T-helper 1 cell treated with Interleukin-12 subunit alpha and Interleukin-12 subunit beta and Interleukin-4 antibody, amounts not matched to agents 30 μg/mL and 1 μg/mL, for 36 hours (primary cell): ENCODE measurements around the gene DENND2D.
A peak's percentile ranks its signal among the peaks of the same experiment; 100 is the strongest.

Experiments used
- H3K27ac Mint-ChIP-seq: one replicate; pipeline ENCODE4 v1.8.0; 2021; ENCODE audit warnings: mild to moderate bottlenecking, mixed read lengths
- H3K27me3 Mint-ChIP-seq: one replicate; pipeline ENCODE4 v1.8.0; 2021; ENCODE audit warnings: low read depth, mixed read lengths
- H3K36me3 Mint-ChIP-seq: one replicate; pipeline ENCODE4 v1.8.0; 2021; ENCODE audit warnings: low read depth, mixed read lengths
- H3K4me1 Mint-ChIP-seq: one replicate; pipeline ENCODE4 v1.8.0; 2021; ENCODE audit warnings: low read depth, mixed read lengths
- H3K4me3 Mint-ChIP-seq: one replicate; pipeline ENCODE4 v1.8.0; 2021; ENCODE audit warnings: mild to moderate bottlenecking, moderate library complexity, mixed read lengths
- H3K9me3 Mint-ChIP-seq: one replicate; pipeline ENCODE4 v1.8.0; 2021; ENCODE audit warnings: mixed read lengths

The DENND2D gene

DNA sequence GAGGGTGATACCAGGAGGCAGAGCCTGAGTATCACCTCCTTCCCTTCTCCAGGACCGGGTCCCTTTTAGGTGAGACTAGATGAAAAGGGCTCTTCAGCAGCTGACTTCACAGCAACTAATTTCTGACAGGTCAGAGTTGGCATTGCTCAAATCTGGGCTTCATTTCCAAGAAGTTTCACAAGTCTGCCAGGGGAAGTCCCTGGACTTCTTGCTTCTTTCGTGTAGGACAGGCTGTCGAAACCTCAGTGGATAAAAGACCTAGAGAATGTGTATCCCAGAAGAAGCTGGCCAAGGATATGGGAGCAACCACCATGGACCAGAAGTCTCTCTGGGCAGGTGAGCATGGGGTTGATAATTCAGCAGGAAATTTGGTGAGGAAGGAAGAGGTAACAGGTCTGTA lies 27.0 kb upstream of the DENND2D start, which contains the start of gene CHI3L2:
CHI3L2 (plus strand) TSS at position 280 of the 400 bp plus-strand sequence; CDS start at position 297, 17 bp downstream.
- H3K9me3 Mint-ChIP-seq: no peaks in the 10 kb centered on the region
- peak within 1 kb of the TSS; percentile 16 for H3K4me3 Mint-ChIP-seq
- peak within 1 kb of the TSS; percentile 33 for H3K27ac Mint-ChIP-seq
- H3K27me3 Mint-ChIP-seq: no peaks in the 10 kb centered on the region
- H3K36me3 Mint-ChIP-seq: peaks cover 2% of the 10 kb centered on the region
- H3K4me1 Mint-ChIP-seq: peaks cover 64% of the 10 kb centered on the region

DNA sequence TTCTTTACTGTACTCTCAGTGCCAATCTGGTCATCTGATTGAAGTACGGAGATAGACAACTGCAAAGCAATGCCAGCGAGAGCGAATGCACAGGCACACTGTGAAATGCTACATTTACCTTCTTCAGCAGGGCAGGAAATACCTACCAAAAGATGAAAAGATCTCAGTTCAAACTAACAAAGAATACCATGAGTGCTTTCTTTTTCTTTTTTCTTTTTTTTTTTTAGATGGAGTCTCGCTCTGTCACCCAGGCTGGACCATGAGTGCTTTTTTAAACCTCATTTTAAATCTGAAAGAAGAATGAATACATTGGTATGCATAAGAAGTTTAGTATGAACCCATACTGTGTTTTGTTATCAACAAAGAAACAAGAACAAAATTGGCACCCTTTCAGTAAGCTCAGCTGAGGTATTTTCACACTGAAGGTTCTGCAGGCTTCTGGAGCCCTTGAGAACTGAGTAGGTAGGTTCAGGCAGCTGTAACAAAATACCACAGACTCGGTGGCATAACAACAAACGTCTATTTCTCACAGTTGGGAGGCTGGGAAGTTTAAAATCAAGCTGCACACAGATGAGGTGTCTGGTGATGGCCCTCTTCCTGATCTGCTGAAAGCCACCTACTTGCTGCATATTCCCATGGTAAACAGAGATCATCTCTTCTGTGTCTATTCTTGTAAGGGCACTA lies 25.4 kb upstream of the DENND2D start:
- H3K4me1 Mint-ChIP-seq: peaks cover 68% of the 10 kb centered on the region
- H3K27ac Mint-ChIP-seq: peak overlapping the region; percentile 78
- peaks cover 2% of the 10 kb centered on the region for H3K36me3 Mint-ChIP-seq
- no peaks in the 10 kb centered on the region for H3K27me3 Mint-ChIP-seq
- peak overlapping the region; percentile 56 for H3K4me3 Mint-ChIP-seq
- no peaks in the 10 kb centered on the region for H3K9me3 Mint-ChIP-seq

DNA sequence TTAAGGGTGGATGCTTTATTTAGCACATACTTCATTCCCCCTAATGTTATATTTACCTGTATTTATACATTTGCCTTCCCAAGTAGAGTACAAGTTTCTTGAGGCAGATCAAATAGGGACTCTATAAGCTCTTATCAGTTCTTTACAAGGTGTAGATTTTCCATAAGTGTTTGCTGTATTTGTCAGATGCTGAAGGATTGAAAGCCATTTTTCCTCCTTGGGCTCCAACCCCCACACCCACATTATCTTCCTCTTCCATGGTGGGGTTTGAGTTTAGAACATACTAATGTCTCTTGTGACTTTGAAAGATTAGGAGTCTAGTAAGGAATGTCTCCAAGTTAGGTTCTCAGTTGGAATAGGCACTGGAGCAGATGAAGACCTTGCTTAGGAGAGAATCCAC lies 24.6 kb upstream of the DENND2D start:
- no peaks in the 10 kb centered on the region for H3K27me3 Mint-ChIP-seq
- peak overlapping the region; percentile 78 for H3K27ac Mint-ChIP-seq
- no peaks in the 10 kb centered on the region for H3K9me3 Mint-ChIP-seq
- H3K4me1 Mint-ChIP-seq: peaks cover 71% of the 10 kb centered on the region
- peak overlapping the region; percentile 56 for H3K4me3 Mint-ChIP-seq
- H3K36me3 Mint-ChIP-seq: peaks cover 2% of the 10 kb centered on the region

DNA sequence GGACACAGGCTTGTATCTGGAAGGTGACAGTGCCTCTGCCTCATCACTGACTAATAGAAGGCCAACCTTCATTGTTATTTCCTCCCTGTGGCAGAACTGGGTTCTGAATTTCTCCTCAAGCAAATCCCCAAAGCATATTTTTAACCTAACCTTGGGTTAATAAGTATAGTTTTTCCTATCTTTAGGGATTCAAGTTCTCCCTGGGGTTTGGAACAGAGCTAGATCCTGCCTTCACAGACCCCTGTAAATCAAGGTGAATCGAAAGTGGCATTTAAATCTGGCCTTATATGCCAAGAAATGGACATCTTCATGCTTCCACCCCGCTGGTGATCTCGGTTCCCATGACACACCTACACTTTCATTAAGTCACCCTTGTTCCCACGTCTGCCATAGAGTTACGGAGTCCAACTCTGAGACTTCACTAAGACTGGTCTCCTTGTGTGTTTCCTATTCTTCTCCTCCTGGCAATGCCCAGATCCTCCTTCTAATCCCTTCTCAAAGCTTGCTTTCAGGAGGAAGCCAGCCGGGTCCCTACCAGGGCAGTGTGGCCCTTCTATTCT lies 22.8 kb upstream of the DENND2D start:
- Mint-ChIP-seq H3K27me3 (no peaks in the 10 kb centered on the region), H3K4me3 (peak overlapping the region; percentile 83), H3K4me1 (peaks cover 79% of the 10 kb centered on the region), H3K9me3 (no peaks in the 10 kb centered on the region), H3K36me3 (peaks cover 7% of the 10 kb centered on the region), H3K27ac (peak overlapping the region; percentile 94)

- Mint-ChIP-seq H3K27ac (peak overlapping the region; percentile 94), H3K4me3 (peak overlapping the region; percentile 83), H3K4me1 (peaks cover 79% of the 10 kb centered on the region), H3K9me3 (peaks cover 2% of the 10 kb centered on the region), H3K36me3 (peaks cover 8% of the 10 kb centered on the region), H3K27me3 (no peaks in the 10 kb centered on the region)
Measured at GRCh38 chr1:111222308-111223125, 22.1 kb upstream of the DENND2D start.

GRCh38 chr1:111221633-111222291 lies 21.3 kb upstream of the DENND2D start:
- Mint-ChIP-seq H3K27me3 (no peaks in the 10 kb centered on the region), H3K27ac (peak overlapping the region; percentile 94), H3K9me3 (peaks cover 4% of the 10 kb centered on the region), H3K36me3 (peaks cover 8% of the 10 kb centered on the region), H3K4me1 (peaks cover 81% of the 10 kb centered on the region), H3K4me3 (peak overlapping the region; percentile 83)

- Mint-ChIP-seq H3K27ac (peak overlapping the region; percentile 94), H3K4me3 (peak overlapping the region; percentile 83), H3K4me1 (peaks cover 82% of the 10 kb centered on the region), H3K27me3 (no peaks in the 10 kb centered on the region), H3K9me3 (peaks cover 4% of the 10 kb centered on the region), H3K36me3 (peaks cover 8% of the 10 kb centered on the region)
Measured at GRCh38 chr1:111221276-111221632, 20.8 kb upstream of the DENND2D start.

GRCh38 chr1:111220302-111220890 lies 19.9 kb upstream of the DENND2D start:
- Mint-ChIP-seq H3K36me3 (peaks cover 8% of the 10 kb centered on the region), H3K9me3 (peaks cover 4% of the 10 kb centered on the region), H3K27me3 (no peaks in the 10 kb centered on the region), H3K27ac (peak overlapping the region; percentile 94), H3K4me3 (peak overlapping the region; percentile 63), H3K4me1 (peaks cover 80% of the 10 kb centered on the region)

GRCh38 chr1:111219557-111220286 lies 19.3 kb upstream of the DENND2D start:
- Mint-ChIP-seq H3K36me3 (peaks cover 8% of the 10 kb centered on the region), H3K27me3 (no peaks in the 10 kb centered on the region), H3K4me1 (peaks cover 82% of the 10 kb centered on the region), H3K9me3 (peaks cover 4% of the 10 kb centered on the region), H3K4me3 (peak overlapping the region; percentile 63), H3K27ac (peak overlapping the region; percentile 94)

DNA sequence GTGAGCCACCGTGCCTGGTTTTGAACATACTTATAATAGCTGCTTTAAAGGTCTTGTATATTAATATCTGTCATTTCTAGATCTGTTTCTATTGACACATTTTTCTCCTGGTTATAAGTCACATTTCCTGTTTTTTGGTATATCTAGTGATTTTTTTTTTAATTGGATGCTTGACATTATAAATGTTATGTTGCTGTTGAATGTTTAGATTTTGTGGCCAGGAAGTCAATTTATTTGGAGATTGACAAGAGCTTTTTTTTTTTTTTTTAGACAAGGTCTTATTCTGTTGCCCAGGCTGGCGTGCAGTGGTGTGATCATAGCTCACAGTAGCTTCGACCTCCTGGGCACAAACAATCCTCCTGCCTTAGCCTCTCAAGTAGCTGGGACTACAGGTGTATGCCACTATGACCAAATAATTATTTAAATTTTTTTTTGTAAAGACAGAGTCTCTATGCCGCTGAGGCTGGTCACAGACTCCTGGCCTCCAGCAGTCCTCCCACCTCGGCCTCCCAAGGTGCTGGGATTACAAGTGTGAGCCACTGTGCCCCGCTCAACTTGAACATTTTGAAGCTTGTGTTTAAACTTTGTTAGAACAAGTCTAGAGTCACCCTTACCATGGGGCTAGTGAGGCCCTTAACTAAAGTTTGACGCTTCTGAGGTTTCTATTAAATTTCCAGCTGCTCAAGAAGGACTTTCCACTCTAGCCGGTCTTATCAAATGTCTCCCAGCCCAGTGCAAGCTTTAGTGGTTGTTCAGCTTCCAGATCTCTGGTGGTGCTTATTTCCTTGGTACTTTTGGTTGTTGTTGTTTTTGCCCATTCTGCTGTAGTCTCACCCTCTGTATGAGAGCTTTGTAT lies 18.5 kb upstream of the DENND2D start:
- Mint-ChIP-seq H3K27ac (peak overlapping the region; percentile 94), H3K9me3 (peaks cover 4% of the 10 kb centered on the region), H3K27me3 (no peaks in the 10 kb centered on the region), H3K4me3 (peak overlapping the region; percentile 63), H3K4me1 (peaks cover 88% of the 10 kb centered on the region), H3K36me3 (peaks cover 8% of the 10 kb centered on the region)

DNA sequence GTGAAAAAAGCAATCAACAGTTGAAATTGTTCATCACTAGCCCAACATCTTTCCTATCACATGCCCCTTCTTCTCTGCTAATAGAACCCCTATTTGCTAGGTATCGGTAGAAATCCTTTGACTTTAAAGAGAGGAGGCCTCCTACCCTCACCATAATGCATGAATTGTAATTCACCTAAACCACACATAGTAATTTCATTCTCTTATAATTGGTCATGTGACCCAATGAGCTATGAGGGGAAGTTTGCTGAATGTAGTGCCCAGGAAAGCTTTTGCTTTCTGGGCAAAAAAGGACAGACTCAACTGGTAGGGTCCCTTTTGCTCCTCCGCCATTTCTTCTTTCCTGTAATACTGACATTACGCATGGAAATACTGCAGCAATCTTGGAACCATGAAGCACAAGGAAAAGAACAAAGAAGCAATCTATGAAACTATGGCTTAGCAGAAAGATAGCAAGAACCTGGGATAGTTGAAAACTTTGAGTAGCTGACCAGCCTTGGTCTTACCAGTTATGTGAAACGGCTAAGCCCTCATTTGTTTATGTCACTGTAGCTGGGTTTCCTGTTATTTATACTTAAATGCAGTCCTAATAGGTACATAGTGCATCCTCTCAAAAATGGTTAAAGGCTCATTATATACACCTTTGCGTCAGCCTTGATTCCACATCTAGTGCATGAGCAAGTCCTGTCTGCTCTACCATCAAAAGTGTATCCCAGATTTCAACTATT lies 16.9 kb upstream of the DENND2D start:
- peaks cover 93% of the 10 kb centered on the region for H3K4me1 Mint-ChIP-seq
- H3K4me3 Mint-ChIP-seq: peak overlapping the region; percentile 59
- H3K36me3 Mint-ChIP-seq: peaks cover 8% of the 10 kb centered on the region
- H3K9me3 Mint-ChIP-seq: peaks cover 4% of the 10 kb centered on the region
- peak overlapping the region; percentile 89 for H3K27ac Mint-ChIP-seq
- no peaks in the 10 kb centered on the region for H3K27me3 Mint-ChIP-seq

GRCh38 chr1:111216751-111217150 lies 16.3 kb upstream of the DENND2D start:
- H3K27ac Mint-ChIP-seq: peak overlapping the region; percentile 89
- peak overlapping the region; percentile 59 for H3K4me3 Mint-ChIP-seq
- H3K9me3 Mint-ChIP-seq: peaks cover 4% of the 10 kb centered on the region
- peaks cover 90% of the 10 kb centered on the region for H3K4me1 Mint-ChIP-seq
- H3K27me3 Mint-ChIP-seq: no peaks in the 10 kb centered on the region
- peaks cover 8% of the 10 kb centered on the region for H3K36me3 Mint-ChIP-seq
